OCI-M1 (cell line): Measurements from ENCODE around the gene KAZN.
A peak's percentile ranks its signal among the peaks of the same experiment; 100 is the strongest.
"Not testable (repeated sequence)": the region's sequence is repeated elsewhere in the genome, so short reads cannot be mapped to it uniquely, and the experiment has no call there.

Experiments
- DNase-seq: peaks from one replicate; lab custom pipeline; 2025; lab: John Stamatoyannopoulos, UW

The KAZN gene

DNA sequence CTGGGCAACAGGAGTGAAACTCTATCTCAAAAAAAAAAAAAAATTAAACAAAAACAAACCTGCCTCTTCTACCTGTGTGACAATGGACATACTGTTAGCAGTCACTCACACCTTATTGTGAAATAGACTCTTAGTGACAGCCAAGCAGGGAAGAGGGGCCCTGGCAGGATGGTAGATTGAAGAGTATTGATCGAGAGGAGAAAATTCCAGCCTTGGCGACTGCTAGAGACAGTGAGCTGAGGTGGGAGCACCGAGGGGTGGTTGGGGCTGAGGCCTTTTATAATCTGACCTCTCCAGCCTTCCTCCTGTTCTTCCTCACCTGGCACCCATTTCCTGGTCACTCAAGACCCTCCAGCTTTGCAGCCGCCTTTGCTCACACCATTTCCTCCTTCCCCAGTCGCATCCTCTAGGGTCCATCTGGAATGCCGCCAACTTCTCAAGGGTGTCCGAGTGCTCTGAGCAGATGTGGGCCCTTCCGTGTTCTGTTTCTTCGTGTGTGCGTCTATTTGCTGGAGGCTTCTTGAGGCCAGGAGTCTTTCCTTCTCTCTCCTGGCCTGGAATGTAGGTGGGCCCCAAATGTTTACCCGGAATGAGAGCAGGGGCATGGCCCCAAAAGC is 358.2 kb downstream of the KAZN start:
- DNase-seq: no peak

DNA sequence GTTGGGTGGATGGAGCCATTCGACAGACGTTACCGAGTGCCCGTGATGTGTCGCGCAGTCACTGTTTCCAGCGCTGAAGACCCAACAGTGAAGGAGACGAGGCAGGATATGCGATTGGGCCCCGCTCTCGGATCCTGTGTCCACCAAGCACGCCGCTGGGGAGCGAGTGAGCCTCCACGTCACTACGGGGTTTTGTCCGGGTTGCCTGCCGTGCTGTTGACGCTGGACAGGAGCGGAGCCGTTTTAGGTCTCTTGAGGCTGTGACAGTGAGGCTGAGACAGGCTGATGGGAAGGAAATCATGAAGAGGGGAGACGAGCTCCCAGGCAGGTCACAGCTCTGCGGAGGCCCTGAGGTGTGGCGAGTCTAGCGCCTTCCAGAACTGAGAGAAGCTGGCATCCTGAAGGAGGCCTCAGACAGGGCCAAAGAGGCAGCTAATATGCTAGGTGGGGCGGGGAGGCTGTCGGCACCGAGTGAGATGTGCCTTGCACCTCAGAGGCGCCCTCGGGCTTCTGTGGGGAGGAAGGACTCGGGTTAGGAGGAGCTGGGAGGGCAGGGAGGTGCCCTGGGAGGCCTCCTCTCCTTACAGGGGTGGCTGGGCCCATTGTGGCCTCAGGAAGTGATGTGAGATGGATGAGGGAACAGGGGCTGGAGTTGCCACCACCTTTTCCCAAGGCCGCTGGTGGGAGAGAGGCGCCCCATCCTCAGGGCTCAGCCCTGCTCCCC is 359.1 kb downstream of the KAZN start:
- DNase-seq: no peak

DNA sequence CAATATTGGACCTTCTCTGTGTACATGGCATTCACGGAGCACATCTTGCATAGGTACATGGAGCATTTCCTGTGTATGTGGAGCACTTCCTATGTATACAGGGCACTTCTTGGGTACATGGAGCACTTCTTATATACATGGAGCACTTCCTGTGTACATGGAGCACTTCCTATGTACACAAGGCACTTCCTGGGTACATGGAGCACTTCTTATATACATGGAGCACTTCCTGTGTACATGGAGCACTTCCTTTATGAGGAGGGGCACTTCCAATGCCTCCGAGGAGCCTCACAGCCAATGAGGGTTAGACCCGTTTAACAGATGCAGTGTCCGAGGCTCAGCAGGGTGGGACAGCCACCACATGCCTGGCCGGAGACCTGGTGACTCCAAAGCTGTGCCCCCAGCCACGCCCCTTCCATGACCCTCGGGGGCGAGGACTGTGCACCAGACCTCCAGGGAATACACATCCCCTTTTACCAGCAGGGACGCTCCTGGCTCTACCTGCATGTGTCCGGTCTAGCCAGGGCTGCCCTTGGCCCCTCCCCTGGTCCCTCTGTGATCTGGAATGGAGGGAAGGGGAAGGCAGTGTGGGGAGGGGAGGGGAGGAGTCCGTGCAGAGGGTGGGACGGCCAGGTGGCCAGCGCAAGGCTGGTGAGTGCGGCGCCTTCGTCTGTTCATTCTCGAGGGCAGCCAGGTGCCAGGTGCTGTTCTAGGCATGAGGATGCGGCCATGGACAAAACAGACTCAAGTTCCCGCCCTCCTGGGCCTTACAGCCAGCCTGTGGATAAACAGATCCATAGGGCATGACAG is 360.0 kb downstream of the KAZN start:
- no peak for DNase-seq

DNA sequence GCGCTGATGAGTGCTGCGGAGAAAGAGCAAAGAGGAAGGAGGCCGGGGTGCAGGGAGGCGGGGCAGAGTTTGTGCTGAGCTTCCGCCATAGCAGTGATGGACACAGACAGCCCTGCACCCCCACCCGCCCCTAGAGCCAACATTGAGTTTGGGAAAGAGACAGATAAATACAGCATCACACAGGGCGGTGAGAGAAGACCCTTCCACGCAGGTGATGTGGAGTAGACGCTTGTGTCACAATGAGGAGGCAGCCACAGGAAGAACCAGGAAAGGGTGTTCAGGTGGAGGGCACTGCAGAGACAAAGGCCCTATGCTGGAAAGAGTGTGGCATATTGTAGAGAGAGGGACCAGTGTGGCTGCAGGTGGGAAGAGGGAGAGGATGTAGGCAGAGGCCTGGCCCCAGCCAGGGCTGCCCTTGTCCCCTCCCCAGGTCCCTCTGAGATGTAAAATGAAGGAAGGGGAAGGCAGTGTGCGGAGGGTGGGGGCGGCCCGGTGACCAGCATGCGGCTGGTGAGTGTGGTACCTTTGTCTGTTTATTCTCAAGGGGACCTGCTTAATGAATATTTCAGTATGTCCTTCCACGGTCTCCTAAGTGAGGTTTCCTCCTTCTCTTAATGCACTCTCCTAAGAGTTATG is 360.7 kb downstream of the KAZN start:
- DNase-seq: no peak

DNA sequence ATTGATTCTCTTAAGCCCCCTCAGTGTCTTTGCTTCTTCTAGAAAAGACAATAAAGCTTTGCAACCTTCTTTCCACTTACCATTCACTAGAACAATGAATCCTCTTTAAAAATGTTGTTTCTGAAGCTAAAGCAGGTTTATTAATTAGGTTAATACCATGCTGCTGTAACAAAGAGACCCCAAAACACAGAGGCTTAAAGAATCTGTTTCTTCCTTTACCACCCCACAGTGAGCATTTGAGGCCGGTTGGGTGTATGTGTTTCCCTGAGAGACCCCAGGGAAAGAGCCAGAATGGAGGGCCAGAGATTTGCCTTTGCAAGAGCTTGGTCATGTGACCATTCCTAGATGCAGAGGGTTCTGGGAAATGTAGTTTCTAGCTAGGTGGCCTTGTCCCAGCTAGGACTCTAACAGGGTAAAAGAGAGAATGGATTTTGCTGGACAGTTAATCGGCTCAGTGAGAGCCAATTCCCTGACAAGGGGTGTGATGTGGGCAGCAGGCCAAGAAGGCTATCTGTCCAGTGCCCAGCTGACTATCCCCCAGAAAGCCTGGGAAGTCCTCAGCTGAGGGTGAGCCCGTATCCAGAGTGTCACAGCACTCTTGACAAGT is 363.3 kb downstream of the KAZN start:
- DNase-seq: peak; percentile 2

DNA sequence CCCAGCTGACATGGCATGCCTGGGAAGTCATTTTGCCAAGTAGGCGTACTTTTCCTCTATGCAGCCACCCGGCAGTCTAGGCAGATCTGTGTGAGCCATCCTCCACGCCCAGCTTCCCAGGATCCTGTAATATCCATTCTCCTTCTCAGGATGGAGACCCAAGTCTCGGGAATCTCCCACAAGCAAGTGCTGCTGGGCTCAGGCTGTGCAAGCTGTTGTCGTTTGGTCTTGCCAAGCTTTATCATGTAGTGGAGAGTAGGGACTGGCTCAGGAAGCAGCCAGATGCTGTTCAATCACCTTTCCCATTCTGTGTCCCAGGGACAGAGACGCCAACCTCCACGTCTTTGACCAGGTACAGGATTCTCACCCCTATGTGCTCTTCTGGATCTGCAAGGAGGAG is 363.9 kb downstream of the KAZN start:
- no peak for DNase-seq

DNA sequence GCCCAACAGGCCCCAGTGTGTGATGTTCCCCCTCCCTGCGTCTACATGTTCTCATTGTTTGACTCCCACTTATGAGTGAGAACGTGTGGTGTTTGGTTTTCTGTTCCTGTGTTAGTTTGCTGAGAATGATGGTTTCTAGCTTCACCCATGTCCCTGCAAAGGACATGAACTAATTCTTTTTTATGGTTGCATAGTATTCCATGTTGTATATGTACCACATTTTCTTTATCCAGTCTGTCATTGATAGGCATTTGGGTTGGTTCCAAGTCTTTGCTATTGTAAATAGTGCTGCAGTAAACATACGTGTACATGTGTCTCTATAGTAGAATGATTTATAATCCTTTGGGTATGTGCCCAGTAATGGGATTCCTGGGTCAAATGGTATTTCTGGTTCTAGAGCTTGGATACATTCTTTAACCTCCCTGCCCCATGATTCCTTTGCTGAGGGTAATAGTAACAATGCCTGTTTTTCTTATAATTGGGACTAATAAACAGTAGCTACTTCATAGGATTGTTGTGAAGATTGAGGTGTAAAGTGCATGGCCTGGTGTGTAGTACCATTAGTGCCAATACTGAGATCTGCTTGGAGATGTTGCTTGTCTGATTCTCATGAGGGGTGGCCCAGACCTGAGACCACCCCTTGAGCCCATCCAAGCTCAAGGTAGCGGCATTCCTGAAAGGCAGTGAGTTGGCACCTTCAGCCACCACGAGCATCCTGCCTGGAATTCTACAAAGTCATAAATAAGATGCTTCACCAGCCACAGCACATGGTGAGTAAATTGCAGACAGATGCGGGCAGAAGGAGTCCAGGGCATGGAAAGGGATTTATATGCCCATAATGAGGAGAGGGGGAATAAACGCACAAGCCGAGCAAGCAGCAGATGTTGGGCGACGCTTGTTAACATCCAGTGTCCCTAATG is 365.6 kb downstream of the KAZN start:
- not testable (repeated sequence) for DNase-seq

DNA sequence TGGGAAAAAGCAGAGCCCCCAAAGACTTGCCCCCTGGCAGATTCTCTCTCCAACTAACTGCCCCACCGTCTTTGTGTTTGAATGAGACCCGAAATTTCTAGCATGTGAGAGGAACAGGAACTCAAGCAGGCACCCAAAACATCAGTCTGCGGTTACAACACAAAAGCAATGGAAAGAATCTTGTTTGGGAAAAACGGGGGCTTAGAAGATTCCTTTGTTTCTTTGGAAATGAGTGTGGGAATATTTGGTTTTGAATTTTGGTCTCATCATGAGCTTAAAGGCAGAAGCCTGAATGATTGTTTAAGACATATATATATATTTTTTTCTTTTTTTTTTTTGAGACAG is 366.2 kb downstream of the KAZN start:
- no peak for DNase-seq

DNA sequence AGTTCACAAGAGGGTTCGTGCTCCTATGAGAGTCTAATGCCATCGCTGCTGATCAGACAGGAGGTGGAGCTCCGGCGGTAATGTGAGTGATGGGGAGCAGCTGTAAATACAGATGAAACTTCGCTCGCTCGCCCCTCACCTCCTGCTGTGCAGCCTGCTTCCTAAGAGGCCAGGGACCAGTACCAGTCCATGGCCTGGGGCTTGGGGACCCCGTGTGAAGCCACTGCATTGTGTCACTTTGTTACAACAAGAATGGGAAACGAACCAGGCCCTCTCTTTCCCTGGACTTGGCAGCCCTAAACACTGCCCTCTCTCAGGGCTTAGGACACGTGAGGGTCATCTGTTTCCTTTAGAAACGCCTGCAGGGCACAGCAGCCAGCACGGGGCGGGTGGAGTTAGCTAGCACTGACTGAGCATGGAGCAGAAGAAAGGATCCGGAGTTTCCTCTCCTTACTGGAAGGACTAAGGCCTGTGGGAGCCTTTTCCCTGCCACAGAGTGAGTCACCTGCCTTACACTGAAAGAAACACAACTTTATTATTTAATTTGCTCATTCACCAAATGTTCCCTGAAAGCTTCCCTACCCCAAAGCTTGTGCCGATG is 369.9 kb downstream of the KAZN start:
- DNase-seq: no peak

DNA sequence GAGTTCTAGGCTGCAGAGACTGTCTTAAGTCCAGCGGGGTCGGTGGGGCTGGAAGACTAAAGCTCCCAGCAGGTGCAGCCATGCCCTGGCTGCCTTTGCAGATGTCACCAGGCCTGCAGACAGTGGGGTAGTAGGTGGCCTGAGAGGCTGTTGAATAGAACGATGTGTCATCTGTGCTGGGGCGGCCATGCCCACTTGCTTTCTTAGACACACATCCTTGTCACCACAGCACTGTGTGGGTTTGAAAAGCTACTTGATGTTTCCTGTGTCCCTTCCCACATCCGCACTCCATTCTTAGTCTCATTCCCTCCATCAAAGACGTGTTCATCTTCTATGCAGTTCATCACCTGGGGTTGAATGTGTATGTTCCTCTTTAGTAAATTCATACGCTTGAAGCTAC is 370.5 kb downstream of the KAZN start:
- no peak for DNase-seq

DNA sequence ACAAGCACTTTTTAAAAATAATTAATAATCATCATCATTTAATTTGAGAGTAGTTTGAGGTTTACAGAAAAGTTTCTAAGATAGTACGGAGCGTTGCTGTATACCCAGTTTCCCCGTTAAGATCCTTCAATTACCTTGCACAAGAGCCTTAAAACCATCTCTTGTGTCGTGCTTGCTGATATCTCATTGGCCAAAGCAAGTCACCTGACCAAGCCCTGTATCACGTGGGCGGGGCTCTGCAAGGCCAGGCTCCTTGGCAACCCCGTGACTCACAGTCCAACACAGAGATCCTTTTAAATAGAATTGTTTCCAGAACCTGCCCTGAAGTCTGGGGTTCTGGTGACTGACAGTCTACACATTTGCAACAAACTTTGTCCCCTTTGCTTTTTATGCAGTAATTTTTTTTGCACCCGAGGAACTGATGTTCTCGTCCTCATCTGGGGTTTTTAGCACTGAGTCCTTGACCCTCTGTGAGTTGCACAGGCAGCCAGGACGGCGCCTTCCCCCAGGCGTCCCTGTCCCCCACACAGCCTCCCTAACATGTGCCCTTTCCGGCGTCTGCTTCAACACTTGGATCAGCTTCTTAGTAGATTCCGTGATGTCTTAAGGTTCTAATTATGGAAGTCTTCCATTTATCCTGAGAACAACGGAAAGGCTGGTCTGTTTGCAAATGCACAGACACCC is 371.8 kb downstream of the KAZN start:
- peak; percentile 6 for DNase-seq

DNA sequence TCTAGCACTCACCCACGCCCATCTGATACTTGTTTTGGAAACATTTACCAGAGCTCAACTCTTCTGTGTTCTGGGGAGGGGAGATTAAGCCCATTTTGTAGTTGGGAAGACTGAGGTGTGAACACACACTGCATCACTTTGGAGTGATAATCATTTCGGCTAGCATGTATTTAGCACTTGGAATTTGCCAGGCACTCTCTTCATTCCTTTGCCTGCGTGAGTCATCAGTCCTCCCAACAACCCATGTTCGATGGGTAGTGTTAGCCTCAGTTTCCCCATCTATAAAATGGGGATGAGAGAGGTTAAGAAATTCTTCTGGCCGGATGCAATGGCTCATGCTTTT is 372.3 kb downstream of the KAZN start:
- DNase-seq: no peak

DNA sequence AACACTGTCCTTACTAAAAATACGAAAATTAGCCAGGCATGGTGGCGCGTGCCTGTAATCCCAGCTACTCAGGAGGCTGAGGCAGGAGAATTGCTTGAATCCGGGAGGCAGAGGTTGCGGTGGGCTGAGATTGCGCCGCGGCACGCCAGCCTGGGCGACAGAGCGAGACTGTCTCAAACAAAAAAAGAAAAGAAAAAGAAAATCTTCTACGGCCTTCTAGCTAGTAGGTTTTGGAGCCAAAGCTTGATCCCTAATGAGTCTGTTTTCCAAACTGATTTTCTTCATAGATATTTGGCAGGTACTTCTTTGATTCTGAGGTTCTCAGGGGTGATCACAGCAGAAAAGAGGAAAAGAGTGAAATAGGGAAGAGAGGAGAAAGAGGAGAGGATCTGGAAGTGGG is 372.7 kb downstream of the KAZN start:
- DNase-seq: no peak

DNA sequence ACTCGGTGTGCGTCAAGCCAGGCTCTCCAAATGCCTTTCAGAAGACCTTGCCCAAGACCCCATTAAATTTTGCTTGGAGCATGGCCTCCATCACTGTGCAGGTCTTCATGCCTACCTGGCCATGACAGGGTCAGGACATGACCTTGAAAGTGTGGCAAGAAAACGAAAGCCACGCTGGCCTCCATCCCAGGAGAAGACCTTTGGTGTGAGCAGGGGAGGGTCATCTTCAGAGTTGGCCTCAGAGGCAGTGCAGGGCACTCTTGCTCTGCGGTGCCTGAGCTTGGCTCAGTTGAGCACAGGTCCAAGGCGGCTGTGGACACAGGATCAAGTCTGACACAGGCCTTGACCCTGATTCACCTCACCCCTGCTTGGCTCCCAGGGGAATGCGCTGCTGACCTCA is 373.6 kb downstream of the KAZN start:
- no peak for DNase-seq

DNA sequence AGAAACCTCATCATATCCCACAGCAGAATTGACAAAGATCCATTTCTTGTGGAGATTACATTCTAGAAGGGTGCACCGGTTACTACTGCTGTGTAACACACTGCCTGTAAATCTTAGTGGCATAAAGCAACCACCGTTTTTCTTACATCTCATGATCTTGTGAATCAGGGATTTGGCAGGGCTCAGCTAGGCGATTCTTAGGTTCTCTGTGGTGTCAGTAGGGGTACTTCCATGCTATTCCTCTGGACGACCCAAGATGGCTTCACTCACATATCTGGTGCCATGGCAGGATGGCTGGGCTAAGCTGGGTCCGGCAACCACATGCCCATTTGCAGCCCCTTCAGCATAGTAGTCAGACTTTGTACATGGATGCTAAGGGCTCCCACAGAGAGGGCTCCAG is 375.3 kb downstream of the KAZN start:
- DNase-seq: no peak

DNA sequence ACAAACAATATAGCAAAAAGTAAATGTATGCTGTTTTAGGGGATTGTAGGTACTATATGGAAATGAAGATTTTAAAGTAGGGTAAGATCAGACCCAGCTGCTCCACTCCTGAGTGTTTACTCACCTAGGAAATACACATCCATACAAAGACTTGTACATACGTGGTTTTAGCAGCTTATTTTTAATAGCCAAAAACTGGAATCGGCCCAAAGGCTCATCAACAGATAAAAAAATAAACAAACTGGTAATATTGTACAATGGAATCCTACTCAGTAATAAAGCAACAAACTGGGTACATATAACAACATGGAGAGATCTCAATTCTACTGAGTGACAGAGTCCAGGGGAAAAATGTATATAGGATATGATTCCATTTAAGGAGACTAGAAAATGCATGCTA is 375.9 kb downstream of the KAZN start:
- no peak for DNase-seq

DNA sequence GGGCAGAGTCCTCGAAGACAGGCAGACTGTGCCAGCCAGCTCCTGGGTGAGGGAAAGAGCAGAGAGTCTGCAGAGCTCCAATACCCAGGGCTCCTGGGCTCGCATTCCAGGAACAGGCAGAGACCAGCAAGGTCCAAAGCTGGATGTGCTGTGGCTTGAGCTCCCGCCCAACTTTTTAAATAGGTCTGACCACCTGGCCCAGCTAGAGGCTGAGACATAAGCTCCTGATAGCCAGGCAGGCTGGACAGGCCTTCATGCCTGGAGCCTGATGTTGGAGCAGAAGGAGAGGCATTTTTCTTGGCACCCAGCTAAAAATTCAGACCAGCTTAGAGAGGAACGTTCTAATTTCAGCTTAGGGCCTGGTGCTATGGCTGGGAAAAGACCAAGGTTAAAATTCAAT is 376.6 kb downstream of the KAZN start:
- DNase-seq: no peak

DNA sequence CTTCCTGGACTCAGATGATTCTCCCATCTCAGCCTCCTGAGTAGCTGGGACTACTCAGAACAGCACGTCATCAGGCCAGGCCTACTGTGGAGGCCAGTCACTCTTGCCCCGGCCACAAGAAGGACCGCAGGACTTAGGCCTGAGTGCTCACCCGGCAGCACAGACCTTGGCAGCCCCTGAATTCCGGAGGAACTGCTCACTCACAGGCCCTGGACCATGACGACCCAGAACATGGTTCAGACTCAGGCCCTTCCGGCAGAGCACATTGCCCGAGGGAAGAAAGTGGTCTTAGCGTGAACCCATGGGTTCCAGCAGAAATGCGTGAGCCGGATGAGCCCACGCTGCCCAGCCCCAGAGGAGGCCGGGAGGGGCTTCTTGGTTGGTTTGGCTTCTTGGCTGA is 377.8 kb downstream of the KAZN start:
- no peak for DNase-seq

DNA sequence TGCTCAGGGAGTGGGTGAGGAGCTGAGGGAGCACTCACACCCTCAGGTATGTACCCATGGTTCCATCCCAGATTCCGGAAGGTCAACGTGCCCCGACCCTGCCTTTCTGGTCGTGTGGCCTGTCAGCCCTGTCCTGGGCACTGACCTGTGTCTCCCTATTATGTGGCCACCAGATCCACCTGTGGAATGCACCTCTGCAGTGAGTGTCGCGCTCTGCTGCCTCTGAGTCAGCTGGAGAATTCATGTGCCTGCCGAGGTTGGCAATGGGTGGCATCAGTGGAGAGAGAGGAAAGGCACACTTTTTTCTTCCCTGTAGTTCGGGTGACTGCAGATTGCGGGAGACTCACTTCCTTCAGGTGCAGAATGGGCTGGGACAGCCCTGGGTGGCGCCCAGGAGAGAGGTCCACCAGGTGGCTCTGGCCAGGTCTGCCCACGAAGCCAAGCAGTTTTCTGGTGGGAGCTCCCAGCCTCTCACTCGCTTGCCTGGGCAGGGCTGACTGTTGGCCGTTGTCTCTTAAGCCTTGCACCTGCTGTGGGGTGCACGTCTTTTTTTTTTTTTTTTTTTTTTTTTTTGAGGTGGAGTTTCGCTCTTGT is 378.9 kb downstream of the KAZN start:
- DNase-seq: no peak

DNA sequence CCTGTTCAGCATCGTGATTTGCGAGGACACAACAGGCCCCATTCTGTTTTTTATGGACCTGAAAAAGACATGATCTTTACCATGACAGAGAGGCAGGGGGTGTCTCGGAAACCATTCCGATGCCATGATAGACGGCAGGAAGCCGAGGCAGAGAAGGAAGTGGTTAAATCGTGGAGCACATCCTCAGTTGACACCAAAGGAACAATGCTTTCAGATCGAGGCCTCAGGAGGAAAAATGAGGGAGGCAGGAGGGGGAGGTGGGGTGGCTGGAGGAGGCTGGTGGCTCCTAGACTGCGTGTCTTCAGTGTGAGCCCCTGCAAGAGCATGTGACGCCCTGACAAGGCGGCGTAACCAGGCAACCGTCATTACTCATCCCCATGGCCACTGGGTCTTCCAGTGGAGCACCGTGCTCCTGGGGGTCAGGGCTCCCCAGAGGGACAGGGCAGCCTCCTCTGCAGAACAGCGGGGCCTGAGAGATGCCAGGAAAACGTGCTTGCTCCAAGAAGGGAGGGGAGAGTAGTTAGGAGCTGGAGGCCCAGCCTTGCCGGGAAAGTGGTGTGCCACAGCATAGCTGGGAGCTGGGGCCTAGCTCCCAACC is 382.2 kb downstream of the KAZN start:
- DNase-seq: no peak
